HCT116 (cell line): Measurements from ENCODE around the gene SLC25A18. TPM values are rescaled to one million over a fixed set of nuclear protein-coding genes. Genes with fewer than 3 reads are reported as not detected.

ENCODE experiments used
- ATAC-seq: fragments of 200-7000 bp; cut with Tn5 transposase; 2 replicates; pipeline ENCODE4 v1.9.1; 2020; ENCODE audit warnings: mild to moderate bottlenecking, moderate library complexity
- BruUV-seq: library from RNA; stranded (reverse); fragments of 400-500 nt; replicated peaks from 2 replicates; lab custom pipeline; 2021; lab: Mats Ljungman, UMichigan
- CTCF ChIA-PET: fragments of 300-600 bp; sonication (Branson Sonifier 250); formaldehyde crosslinking; loops from one replicate; lab custom pipeline; 2021; ENCODE audit warnings: antibody characterized with exemption; lab: Charles Lee
- POLR2A ChIA-PET: fragments of 300-600, 350-600 bp; sonication (Branson Sonifier 250); formaldehyde crosslinking; loops from one replicate; lab custom pipeline; 2021; ENCODE audit warnings: antibody characterized with exemption; lab: Charles Lee
- RAD21 ChIA-PET, 2 experiments: fragments of 300-600 bp; sonication (Branson Sonifier 250); formaldehyde crosslinking; loops; one replicate each; lab custom pipeline; 2023; ENCODE audit warnings: low total read pairs in 2 of 2; ENCODE audit not compliant: uncharacterized antibody in 2 of 2, unreplicated experiment in 2 of 2, low non-redundant PET in 1 of 2; lab: Charles Lee
- DNase-seq: peaks from one replicate; pipeline ENCODE4 v3.0.0-alpha.2; 2010; ENCODE audit warnings: low read depth, low spot score
- H2AFZ ChIP-seq: fragments of 200-600 bp; shearing (Covaris generic), sonication (generic); 2 replicates; pipeline ENCODE4 v1.6.1; 2017; ENCODE audit warnings: low read depth, mixed run types, mixed read lengths, antibody characterized with exemption, low read length; ENCODE audit not compliant: poor library complexity, severe bottlenecking
- H3K27ac ChIP-seq: 2 replicates; pipeline ENCODE4 v1.5.1; 2012; ENCODE audit warnings: low read depth, low read length
- H3K27me3 ChIP-seq: fragments of 200-600 bp; sonication (generic); 2 replicates; pipeline ENCODE4 v1.6.1; 2016; ENCODE audit warnings: mixed run types, low read length, mixed read lengths; ENCODE audit not compliant: insufficient read depth
- H3K36me3 ChIP-seq, 2 experiments: fragments of 200-500 bp in 1 of 2; fragments of 200-600 bp in 1 of 2; sonication (Bioruptor generic) in 1 of 2; sonication (generic) in 1 of 2; 2 replicates each; pipeline versions ENCODE4 v1.5.1 to v1.6.1; 2014 to 2016; ENCODE audit warnings: low read length in 2 of 2, inconsistent platforms in 1 of 2, mixed read lengths in 1 of 2, mixed run types in 1 of 2; ENCODE audit not compliant: insufficient read depth in 2 of 2, control insufficient read depth in 1 of 2
- H3K4me1 ChIP-seq, 2 experiments: fragments of 200-600 bp in 1 of 2; sonication (generic) in 1 of 2; 2 replicates each; pipeline versions ENCODE4 v1.5.1 to v1.6.1; 2012 to 2017; ENCODE audit warnings: low read length in 2 of 2, inconsistent platforms in 1 of 2, mild to moderate bottlenecking in 1 of 2, mixed read lengths in 1 of 2, mixed run types in 1 of 2, moderate library complexity in 1 of 2; ENCODE audit not compliant: insufficient read depth in 2 of 2, control insufficient read depth in 1 of 2
- H3K4me2 ChIP-seq: fragments of 200-600 bp; sonication (generic); 2 replicates; pipeline ENCODE4 v1.6.1; 2017; ENCODE audit warnings: mixed run types, low read length, mixed read lengths
- H3K4me3 ChIP-seq, 2 experiments: fragments of 200-600 bp in 1 of 2; sonication (generic) in 1 of 2; replicated peaks in 1 of 2; 2 replicates each; pipeline ENCODE4 v1.5.1; 2011 to 2016; ENCODE audit warnings: low read length in 2 of 2, control low read depth in 1 of 2, low read depth in 1 of 2, mild to moderate bottlenecking in 1 of 2, mixed read lengths in 1 of 2, mixed run types in 1 of 2
- H3K79me2 ChIP-seq: fragments of 200-600 bp; sonication (generic); 2 replicates; pipeline ENCODE4 v1.6.1; 2017; ENCODE audit warnings: mild to moderate bottlenecking, mixed run types, low read length, moderate library complexity, mixed read lengths; ENCODE audit not compliant: insufficient read depth
- H3K9ac ChIP-seq: fragments of 200-600 bp; sonication (generic); 2 replicates; pipeline ENCODE4 v1.6.1; 2016; ENCODE audit warnings: low read length, mixed read lengths
- H3K9me2 ChIP-seq: fragments of 200-600 bp; sonication (generic), shearing (Covaris generic); 2 replicates; pipeline ENCODE4 v1.6.1; 2017; ENCODE audit warnings: mixed run types, mild to moderate bottlenecking, moderate library complexity; ENCODE audit not compliant: insufficient read depth
- H3K9me3 ChIP-seq, 2 experiments: fragments of 200-500 bp in 1 of 2; fragments of 200-600 bp in 1 of 2; sonication (Bioruptor generic) in 1 of 2; sonication (generic) in 1 of 2; 2 replicates each; pipeline ENCODE4 v1.6.1; 2014 to 2017; ENCODE audit warnings: low read length in 2 of 2, mixed read lengths in 2 of 2, inconsistent platforms in 1 of 2, low read depth in 1 of 2, mild to moderate bottlenecking in 1 of 2, mixed run types in 1 of 2, moderate library complexity in 1 of 2; ENCODE audit not compliant: control insufficient read depth in 1 of 2, insufficient read depth in 1 of 2
- H4K20me1 ChIP-seq: fragments of 200-600 bp; sonication (generic), shearing (Covaris generic); 2 replicates; pipeline ENCODE4 v1.6.1; 2017; ENCODE audit warnings: mixed run types, mild to moderate bottlenecking, moderate library complexity; ENCODE audit not compliant: insufficient read depth
- EGR1 ChIP-seq: IDR thresholded peaks from 2 replicates; pipeline ENCODE4 v1.6.1; 2012; ENCODE audit warnings: low read depth
- ELF1 ChIP-seq: IDR thresholded peaks from 2 replicates; pipeline ENCODE4 v1.6.1; 2012; ENCODE audit warnings: low read depth, borderline replicate concordance
- EZH2phosphoT487 ChIP-seq: fragments of 200-600 bp; IDR thresholded peaks from 2 replicates; pipeline ENCODE4 v1.6.1; 2018; ENCODE audit warnings: antibody characterized with exemption, borderline replicate concordance
- SP1 ChIP-seq: IDR thresholded peaks from 2 replicates; pipeline ENCODE4 v1.6.1; 2012; ENCODE audit warnings: low read depth
- TCF7L2 ChIP-seq: IDR thresholded peaks from 2 replicates; pipeline ENCODE4 v1.7.0; 2011; ENCODE audit warnings: borderline replicate concordance, inconsistent platforms; ENCODE audit not compliant: insufficient read depth, insufficient read length; ENCODE audit errors: extremely low read depth
- intact Hi-C: fragments of 100-400 bp; cut with micrococcal nuclease; formaldehyde crosslinking; loops from 2 replicates; pipeline ENCODE4 v1.10.0; 2022
- total RNA-seq: library from RNA; stranded (reverse); gene quantifications from one replicate; pipeline ENCODE4 v1.2.1, GENCODE V29; 2021; ENCODE audit not compliant: unreplicated experiment

SLC25A18 gene
- total RNA-seq, 1 experiment from 2014 or later, result not detected

GRCh38 chr22:17536269-17536668 is 27.0 kb upstream of the SLC25A18 start:
- RAD21 ChIA-PET, result no interaction called here
- intact Hi-C loops, result no loop called here
- DNase-seq, result no peak
- Histone ChIP-seq H2AFZ (no peak overlapping the region), H3K79me2 (no peaks in the 10 kb centered on the region), H3K27ac (no peak overlapping the region), H3K27me3 (no peaks in the 10 kb centered on the region), H3K4me1 (no peaks in the 10 kb centered on the region), H3K9ac (no peak overlapping the region), H3K9me2 (no peaks in the 10 kb centered on the region), H3K4me3 (no peak overlapping the region), H4K20me1 (no peaks in the 10 kb centered on the region), H3K36me3 (no peaks in the 10 kb centered on the region), H3K9me3 (no peaks in the 10 kb centered on the region), H3K4me2 (no peak overlapping the region)
- no peak for TF ChIP-seq EGR1
- no peak for TF ChIP-seq ELF1
- no peak for TF ChIP-seq SP1
- BruUV-seq, result no TSS peak
- ATAC-seq, result no peak
- POLR2A ChIA-PET, result no interaction called here
- CTCF ChIA-PET, result interaction anchor here (1.3 kb wide), 1 partner anchor 365 kb away, joined by 4 read pairs; no protein-coding TSS in a partner anchor

DNA sequence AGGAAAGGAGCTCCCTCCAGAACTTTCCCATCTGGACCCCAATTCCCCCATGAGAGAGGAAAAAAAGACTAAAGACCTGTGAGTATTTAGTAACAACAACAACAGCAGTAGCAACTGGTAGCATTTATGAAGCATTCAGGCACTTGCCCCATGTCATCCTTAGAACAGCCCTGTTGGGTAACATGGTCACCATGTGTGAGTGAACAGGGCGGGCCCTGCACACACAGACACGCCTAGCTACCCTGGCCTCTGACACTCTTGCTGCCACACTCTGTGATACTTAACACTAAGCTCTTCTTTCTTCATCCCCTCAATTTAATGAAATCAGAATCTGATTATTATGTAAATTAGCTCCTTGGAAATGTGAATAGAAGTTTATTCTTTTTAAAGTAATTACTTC is 26.1 kb upstream of the SLC25A18 start:
- no peaks in the 10 kb centered on the region for H3K9me2 ChIP-seq
- no peak overlapping the region for H3K27ac ChIP-seq
- no peak overlapping the region for H2AFZ ChIP-seq
- H3K79me2 ChIP-seq, result no peaks in the 10 kb centered on the region
- H3K4me3 ChIP-seq, result no peak overlapping the region
- no TSS peak for BruUV-seq
- H3K4me2 ChIP-seq, result no peak overlapping the region
- TF ChIP-seq EZH2phosphoT487 (no peak), TCF7L2 (no peak)
- no peaks in the 10 kb centered on the region for H3K27me3 ChIP-seq
- H4K20me1 ChIP-seq, result no peaks in the 10 kb centered on the region
- H3K9me3 ChIP-seq, result no peaks in the 10 kb centered on the region
- ATAC-seq (no peak), DNase-seq (no peak)
- intact Hi-C loops, result no loop called here
- ChIA-PET RAD21 (no interaction called here), CTCF (interaction anchor here (1.3 kb wide), 1 partner anchor 366 kb away, joined by 4 read pairs; no protein-coding TSS in a partner anchor), POLR2A (no interaction called here)
- H3K9ac ChIP-seq, result no peak overlapping the region
- no peaks in the 10 kb centered on the region for H3K36me3 ChIP-seq
- H3K4me1 ChIP-seq, result no peaks in the 10 kb centered on the region
